Stimulated activated CD4-positive, alpha-beta T cell treated with anti-CD3 and anti-CD28 coated beads, TNF-alpha, amount 100 ng/mL, for 48 hours (primary cell): ENCODE results near the gene KCNMA1.

Experiments
- DNase-seq, 3 donors: peaks; one replicate each; pipeline ENCODE4 v3.0.0-alpha.2; 2020; ENCODE audit warnings: low read depth in 3 of 3

KCNMA1 gene

GRCh38 chr10:77560052-77560451 is 77.6 kb downstream of the KCNMA1 start:
- DNase-seq, result no peak

GRCh38 chr10:77556990-77557601 is 80.5 kb downstream of the KCNMA1 start:
- DNase-seq, result no peak

- DNase-seq, result no peak
Observed at GRCh38 chr10:77555591-77556212, 81.9 kb downstream of the KCNMA1 start.

- no peak for DNase-seq
Observed at GRCh38 chr10:77554996-77555397, 82.6 kb downstream of the KCNMA1 start.

- DNase-seq, result no peak
Observed at GRCh38 chr10:77553966-77554365, 83.6 kb downstream of the KCNMA1 start.

GRCh38 chr10:77553311-77553710 is 84.3 kb downstream of the KCNMA1 start:
- DNase-seq, result no peak

- DNase-seq, result no peak
Observed at GRCh38 chr10:77552252-77552651, 85.4 kb downstream of the KCNMA1 start.

GRCh38 chr10:77550378-77550777 is 87.2 kb downstream of the KCNMA1 start:
- no peak for DNase-seq

GRCh38 chr10:77548671-77549070 is 88.9 kb downstream of the KCNMA1 start:
- DNase-seq, result no peak

- no peak for DNase-seq
Observed at GRCh38 chr10:77548157-77548556, 89.5 kb downstream of the KCNMA1 start.

- no peak for DNase-seq
Observed at GRCh38 chr10:77547307-77548050, 90.1 kb downstream of the KCNMA1 start.

GRCh38 chr10:77546042-77546441 is 91.6 kb downstream of the KCNMA1 start:
- no peak for DNase-seq

GRCh38 chr10:77545585-77545984 is 92.0 kb downstream of the KCNMA1 start:
- no peak for DNase-seq

- no peak for DNase-seq
Observed at GRCh38 chr10:77544617-77545016, 93.0 kb downstream of the KCNMA1 start.

GRCh38 chr10:77542710-77543259 is 94.8 kb downstream of the KCNMA1 start:
- no peak for DNase-seq

GRCh38 chr10:77541944-77542343 is 95.7 kb downstream of the KCNMA1 start:
- no peak for DNase-seq

- no peak for DNase-seq
Observed at GRCh38 chr10:77541247-77541646, 96.4 kb downstream of the KCNMA1 start.

- DNase-seq, result no peak
Observed at GRCh38 chr10:77539147-77539935, 98.3 kb downstream of the KCNMA1 start.

GRCh38 chr10:77537720-77538373 is 99.8 kb downstream of the KCNMA1 start:
- no peak for DNase-seq

- DNase-seq, result no peak
Observed at GRCh38 chr10:77537071-77537470, 100.5 kb downstream of the KCNMA1 start.

- DNase-seq, result no peak
Observed at GRCh38 chr10:77533887-77534278, 103.7 kb downstream of the KCNMA1 start.
